Hematopoietic multipotent progenitor cell treated with erythropoietin and hydrocortisone succinate and interleukin-3 and kit ligand, for 17 days (in vitro differentiated cells): ENCODE measurements around the gene GHITM.

Experiments
- DNase-seq: peaks from one replicate; pipeline ENCODE4 v3.0.0-alpha.2; 2015; ENCODE audit warnings: low spot score

Gene GHITM

GRCh38 chr10:84201244-84201606, 61.9 kb downstream of the GHITM start:
- DNase-seq, result no peak

- no peak for DNase-seq
These were observed 62.4 kb downstream of the GHITM start for GRCh38 chr10:84201682-84202081.

GRCh38 chr10:84202349-84202748, 63.0 kb downstream of the GHITM start:
- DNase-seq, result no peak
